Calu3 (cell line): Measurements from ENCODE around the gene EPHA3. TPM values are rescaled to one million over a fixed set of nuclear protein-coding genes. Genes with fewer than 3 reads are reported as not detected.

Source experiments
- BruUV-seq: library from RNA; stranded (reverse); fragments of 400-500 nt; replicated peaks from 2 replicates; lab custom pipeline; 2021; lab: Mats Ljungman, UMichigan
- CTCF ChIA-PET: fragments of 300-600 bp; sonication (Branson Sonifier 250); formaldehyde crosslinking; loops from one replicate; lab custom pipeline; 2022; ENCODE audit warnings: antibody characterized with exemption; lab: Charles Lee
- DNase-seq: peaks from one replicate; pipeline ENCODE4 v3.0.0; 2022
- H3K27ac Mint-ChIP-seq: one replicate; pipeline ENCODE4 v1.8.0; 2022; ENCODE audit warnings: mixed read lengths; ENCODE audit not compliant: unreplicated experiment
- H3K27me3 Mint-ChIP-seq: one replicate; pipeline ENCODE4 v1.8.0; 2022; ENCODE audit warnings: mixed read lengths; ENCODE audit not compliant: unreplicated experiment
- H3K36me3 Mint-ChIP-seq: one replicate; pipeline ENCODE4 v1.8.0; 2022; ENCODE audit warnings: mild to moderate bottlenecking, moderate library complexity, mixed read lengths; ENCODE audit not compliant: insufficient read depth, unreplicated experiment
- H3K4me1 Mint-ChIP-seq: one replicate; pipeline ENCODE4 v1.8.0; 2022; ENCODE audit warnings: mild to moderate bottlenecking, low read depth, mixed read lengths; ENCODE audit not compliant: unreplicated experiment
- H3K4me3 Mint-ChIP-seq: one replicate; pipeline ENCODE4 v1.8.0; 2022; ENCODE audit warnings: mild to moderate bottlenecking, low read depth, moderate library complexity, mixed read lengths; ENCODE audit not compliant: unreplicated experiment
- H3K9me3 Mint-ChIP-seq: one replicate; pipeline ENCODE4 v1.8.0; 2022; ENCODE audit warnings: low read depth, mixed read lengths; ENCODE audit not compliant: unreplicated experiment
- intact Hi-C: fragments of 100-400 bp; cut with micrococcal nuclease; formaldehyde crosslinking; loops from one replicate; pipeline ENCODE4 v1.10.0; 2022; ENCODE audit not compliant: unreplicated experiment
- total RNA-seq: library from RNA; stranded (reverse); gene quantifications from 2 replicates; pipeline ENCODE4 v1.2.3, GENCODE V29; 2022
- TF ChIP-seq, protein P1 (sequence below): fragments of 200-600 bp; IDR thresholded peaks from one replicate; pipeline ENCODE4 v1.8.0; 2022; ENCODE audit warnings: antibody characterized with exemption; ENCODE audit not compliant: unreplicated experiment

The EPHA3 gene
- total RNA-seq, 1 experiment from 2014 or later: 31.6 TPM

DNA sequence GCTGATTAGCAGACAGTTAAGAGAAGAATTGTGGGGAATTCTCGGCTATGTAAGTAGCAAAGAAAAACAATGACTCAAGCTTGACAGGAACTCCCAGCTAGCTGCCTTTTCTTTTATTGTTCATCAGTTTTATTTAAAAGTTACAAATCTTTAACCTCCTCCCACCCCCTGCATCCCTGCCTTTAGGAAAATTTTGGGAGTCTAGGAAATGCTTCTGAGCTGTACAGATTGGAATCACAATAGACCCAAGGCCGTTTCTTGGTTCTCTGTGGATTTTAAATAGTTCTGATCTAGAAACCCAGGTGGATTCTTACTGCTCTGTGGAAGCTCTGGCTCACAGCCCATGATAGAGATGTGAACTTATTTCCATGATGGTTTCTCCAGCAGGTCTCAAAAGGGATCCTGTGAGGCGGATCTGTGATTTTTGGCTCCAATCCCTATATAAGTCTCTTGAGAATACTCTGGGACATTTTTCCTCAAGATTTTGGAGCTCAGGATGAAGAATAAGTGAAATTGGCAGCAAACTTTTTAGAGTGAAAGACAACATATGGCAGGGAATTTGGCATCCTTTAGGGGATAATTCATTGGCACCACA is 312.3 kb downstream of the EPHA3 start:
- Mint-ChIP-seq H3K4me3 (no peak overlapping the region), H3K27me3 (no peaks in the 10 kb centered on the region), H3K27ac (no peak overlapping the region), H3K36me3 (no peaks in the 10 kb centered on the region), H3K4me1 (no peaks in the 10 kb centered on the region), H3K9me3 (no peaks in the 10 kb centered on the region)
- intact Hi-C loops: no loop called here
- DNase-seq: no peak
- CTCF ChIA-PET: no interaction called here
- no TSS peak for BruUV-seq
- TF ChIP-seq, protein P1, sequence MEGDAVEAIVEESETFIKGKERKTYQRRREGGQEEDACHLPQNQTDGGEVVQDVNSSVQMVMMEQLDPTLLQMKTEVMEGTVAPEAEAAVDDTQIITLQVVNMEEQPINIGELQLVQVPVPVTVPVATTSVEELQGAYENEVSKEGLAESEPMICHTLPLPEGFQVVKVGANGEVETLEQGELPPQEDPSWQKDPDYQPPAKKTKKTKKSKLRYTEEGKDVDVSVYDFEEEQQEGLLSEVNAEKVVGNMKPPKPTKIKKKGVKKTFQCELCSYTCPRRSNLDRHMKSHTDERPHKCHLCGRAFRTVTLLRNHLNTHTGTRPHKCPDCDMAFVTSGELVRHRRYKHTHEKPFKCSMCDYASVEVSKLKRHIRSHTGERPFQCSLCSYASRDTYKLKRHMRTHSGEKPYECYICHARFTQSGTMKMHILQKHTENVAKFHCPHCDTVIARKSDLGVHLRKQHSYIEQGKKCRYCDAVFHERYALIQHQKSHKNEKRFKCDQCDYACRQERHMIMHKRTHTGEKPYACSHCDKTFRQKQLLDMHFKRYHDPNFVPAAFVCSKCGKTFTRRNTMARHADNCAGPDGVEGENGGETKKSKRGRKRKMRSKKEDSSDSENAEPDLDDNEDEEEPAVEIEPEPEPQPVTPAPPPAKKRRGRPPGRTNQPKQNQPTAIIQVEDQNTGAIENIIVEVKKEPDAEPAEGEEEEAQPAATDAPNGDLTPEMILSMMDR: no peak

DNA sequence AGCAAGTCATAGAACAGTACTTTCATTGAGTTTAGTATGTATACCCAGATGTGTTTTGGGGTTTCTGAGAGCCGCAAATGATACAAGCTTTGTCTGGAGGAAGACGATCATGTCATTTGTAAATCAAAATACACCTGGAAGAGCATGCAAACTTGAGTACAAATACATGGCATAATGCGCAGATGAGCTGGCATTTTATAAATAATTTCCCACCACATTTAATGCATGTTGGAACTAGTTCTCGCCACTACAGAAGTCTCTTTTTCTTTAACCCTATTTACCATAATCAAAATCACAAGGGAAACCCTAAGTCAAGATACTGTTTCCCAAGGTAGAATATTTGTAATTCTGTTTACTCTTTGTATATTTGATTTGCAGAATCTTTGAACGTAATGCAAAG is 318.6 kb downstream of the EPHA3 start:
- no peak for DNase-seq
- no peak overlapping the region for H3K4me3 Mint-ChIP-seq
- H3K36me3 Mint-ChIP-seq: no peaks in the 10 kb centered on the region
- H3K4me1 Mint-ChIP-seq: no peaks in the 10 kb centered on the region
- CTCF ChIA-PET: no interaction called here
- H3K9me3 Mint-ChIP-seq: no peaks in the 10 kb centered on the region
- no peak overlapping the region for H3K27ac Mint-ChIP-seq
- intact Hi-C loops: no loop called here
- BruUV-seq: no TSS peak
- TF ChIP-seq, protein P1: no peak
- H3K27me3 Mint-ChIP-seq: no peaks in the 10 kb centered on the region

DNA sequence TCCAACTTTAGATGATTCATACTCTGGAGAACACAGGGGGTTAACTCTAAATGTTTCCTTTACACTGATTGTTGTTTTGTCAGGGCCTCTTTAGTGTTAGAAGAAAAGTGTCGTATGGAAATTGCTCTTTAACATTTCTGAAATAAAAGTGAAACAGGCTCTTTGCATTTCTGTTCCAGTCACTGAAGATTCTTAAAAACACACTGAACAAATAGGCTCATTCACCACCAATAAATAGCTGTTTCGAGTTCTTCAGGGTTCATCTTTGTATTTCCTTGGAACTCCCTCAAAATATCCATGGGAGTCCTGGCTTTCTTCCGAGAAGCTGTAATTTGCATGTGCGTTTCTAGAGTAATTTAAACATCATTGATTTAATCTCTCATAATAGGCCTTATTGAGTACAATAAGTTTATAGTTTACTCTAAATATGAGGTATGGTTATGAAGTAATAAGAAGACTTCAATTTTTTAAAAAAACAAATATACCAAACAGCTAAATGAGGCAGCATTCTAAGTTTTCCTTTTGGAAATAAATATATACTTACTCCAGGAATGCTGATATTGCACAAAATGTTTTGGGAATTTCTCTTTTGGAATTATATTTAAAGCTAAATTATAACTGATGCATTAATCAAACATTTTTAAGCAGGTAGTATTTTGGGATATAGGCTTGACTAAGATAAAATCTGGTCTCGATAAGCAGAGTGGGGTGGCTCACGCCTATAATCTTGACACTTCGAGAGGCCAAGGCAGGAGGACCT is 327.4 kb downstream of the EPHA3 start:
- no TSS peak for BruUV-seq
- TF ChIP-seq, protein P1: no peak
- Mint-ChIP-seq H3K4me1 (no peaks in the 10 kb centered on the region), H3K36me3 (no peaks in the 10 kb centered on the region), H3K9me3 (no peaks in the 10 kb centered on the region), H3K4me3 (no peak overlapping the region), H3K27me3 (no peaks in the 10 kb centered on the region), H3K27ac (no peak overlapping the region)
- DNase-seq: no peak
- CTCF ChIA-PET: no interaction called here
- intact Hi-C loops: no loop called here

DNA sequence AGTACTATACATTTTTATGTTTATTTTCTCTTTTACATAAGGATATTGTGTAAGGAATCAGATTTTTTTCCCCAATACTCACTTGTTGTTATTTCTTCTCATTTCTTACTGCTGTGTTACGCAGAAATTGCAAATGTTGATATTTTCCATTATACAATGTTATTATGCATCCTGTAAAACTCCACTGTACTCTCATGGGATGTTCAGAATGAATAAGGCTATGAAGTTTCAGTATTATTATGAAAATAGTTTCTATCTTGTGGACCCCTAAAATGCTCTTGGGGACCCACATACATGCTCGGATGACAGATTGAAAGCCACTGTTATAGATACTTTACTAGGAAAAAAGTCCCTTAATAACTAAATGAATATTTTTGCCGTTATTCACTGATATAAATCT is 329.4 kb downstream of the EPHA3 start:
- TF ChIP-seq, protein P1: no peak
- no peaks in the 10 kb centered on the region for H3K36me3 Mint-ChIP-seq
- BruUV-seq: no TSS peak
- H3K4me1 Mint-ChIP-seq: no peaks in the 10 kb centered on the region
- CTCF ChIA-PET: no interaction called here
- no peak overlapping the region for H3K27ac Mint-ChIP-seq
- H3K27me3 Mint-ChIP-seq: no peaks in the 10 kb centered on the region
- intact Hi-C loops: no loop called here
- DNase-seq: no peak
- H3K9me3 Mint-ChIP-seq: no peaks in the 10 kb centered on the region
- no peak overlapping the region for H3K4me3 Mint-ChIP-seq
